Measurements from ENCODE around the gene KASH5. TPM values are rescaled to one million over a fixed set of nuclear protein-coding genes. Genes with fewer than 3 reads are reported as not detected.
"Not testable (repeated sequence)": the region's sequence is repeated elsewhere in the genome, so short reads cannot be mapped to it uniquely, and the experiment has no call there.

The KASH5 gene
- total RNA-seq, 1 donor from 2014 or later = not detected

GRCh38 chr19:49363268-49364082 lies 24.6 kb upstream of the KASH5 start, which contains the start of gene DKKL1:
DKKL1 (plus strand) TSS chr19:49363877; CDS start chr19:49363999, 122 bp downstream.
- TF ChIP-seq CTCF (IDR thresholded peaks at IDR 0.05; ENCODE audit: unreplicated experiment) = no peak
- H3K27ac Mint-ChIP-seq = no peak within 1 kb of the TSS
- peak; percentile 99 for DNase-seq (ENCODE audit: low spot score, unreplicated experiment)
- H3K4me1 Mint-ChIP-seq (ENCODE audit: low read depth) = peaks cover 6% of the 10 kb centered on the region
- no peaks in the 10 kb centered on the region for H3K9me3 Mint-ChIP-seq (ENCODE audit: low read depth)
- H3K4me3 Mint-ChIP-seq (ENCODE audit: low read depth) = no peak within 1 kb of the TSS
- no peaks in the 10 kb centered on the region for H3K27me3 Mint-ChIP-seq
- H3K36me3 Mint-ChIP-seq (ENCODE audit: insufficient read depth) = peaks cover 7% of the 10 kb centered on the region

- H3K4me1 Mint-ChIP-seq (ENCODE audit: low read depth) = peaks cover 6% of the 10 kb centered on the region
- no peaks in the 10 kb centered on the region for H3K9me3 Mint-ChIP-seq (ENCODE audit: low read depth)
- no peak overlapping the region for H3K27ac Mint-ChIP-seq
- no peak for DNase-seq (ENCODE audit: low spot score, unreplicated experiment)
- H3K27me3 Mint-ChIP-seq = no peaks in the 10 kb centered on the region
- no peak for TF ChIP-seq CTCF (IDR thresholded peaks at IDR 0.05; ENCODE audit: unreplicated experiment)
- no peak overlapping the region for H3K4me3 Mint-ChIP-seq (ENCODE audit: low read depth)
- H3K36me3 Mint-ChIP-seq (ENCODE audit: insufficient read depth) = peaks cover 4% of the 10 kb centered on the region
Observed at GRCh38 chr19:49364083-49364737, 23.8 kb upstream of the KASH5 start.

GRCh38 chr19:49366110-49366509 lies 21.9 kb upstream of the KASH5 start:
- no peak overlapping the region for H3K4me3 Mint-ChIP-seq (ENCODE audit: low read depth)
- H3K9me3 Mint-ChIP-seq (ENCODE audit: low read depth) = peaks cover 6% of the 10 kb centered on the region
- no peaks in the 10 kb centered on the region for H3K27me3 Mint-ChIP-seq
- no peak for DNase-seq (ENCODE audit: low spot score, unreplicated experiment)
- no peaks in the 10 kb centered on the region for H3K4me1 Mint-ChIP-seq (ENCODE audit: low read depth)
- peaks cover 6% of the 10 kb centered on the region for H3K36me3 Mint-ChIP-seq (ENCODE audit: insufficient read depth)
- TF ChIP-seq CTCF (IDR thresholded peaks at IDR 0.05; ENCODE audit: unreplicated experiment) = no peak
- H3K27ac Mint-ChIP-seq = no peak overlapping the region

- Mint-ChIP-seq H3K4me1 (ENCODE audit: low read depth) (no peaks in the 10 kb centered on the region), H3K4me3 (ENCODE audit: low read depth) (no peak overlapping the region), H3K36me3 (ENCODE audit: insufficient read depth) (peaks cover 6% of the 10 kb centered on the region), H3K9me3 (ENCODE audit: low read depth) (peaks cover 6% of the 10 kb centered on the region), H3K27ac (no peak overlapping the region), H3K27me3 (no peaks in the 10 kb centered on the region)
- no peak for DNase-seq (ENCODE audit: low spot score, unreplicated experiment)
- no peak for TF ChIP-seq CTCF (IDR thresholded peaks at IDR 0.05; ENCODE audit: unreplicated experiment)
Observed at GRCh38 chr19:49368711-49369358, 19.2 kb upstream of the KASH5 start.

GRCh38 chr19:49371184-49371583 lies 16.9 kb upstream of the KASH5 start:
- Mint-ChIP-seq H3K27me3 (peaks cover 3% of the 10 kb centered on the region), H3K9me3 (ENCODE audit: low read depth) (peaks cover 6% of the 10 kb centered on the region), H3K27ac (no peak overlapping the region), H3K4me3 (ENCODE audit: low read depth) (no peak overlapping the region), H3K4me1 (ENCODE audit: low read depth) (no peaks in the 10 kb centered on the region), H3K36me3 (ENCODE audit: insufficient read depth) (peaks cover 6% of the 10 kb centered on the region)
- no peak for TF ChIP-seq CTCF (IDR thresholded peaks at IDR 0.05; ENCODE audit: unreplicated experiment)
- no peak for DNase-seq (ENCODE audit: low spot score, unreplicated experiment)

- H3K4me3 Mint-ChIP-seq (ENCODE audit: low read depth); H3K4me1 Mint-ChIP-seq (ENCODE audit: low read depth); H3K9me3 Mint-ChIP-seq (ENCODE audit: low read depth); H3K27ac Mint-ChIP-seq; DNase-seq (ENCODE audit: low spot score, unreplicated experiment); H3K36me3 Mint-ChIP-seq (ENCODE audit: insufficient read depth); H3K27me3 Mint-ChIP-seq: not testable (repeated sequence)
Observed at GRCh38 chr19:49373174-49373573, 14.9 kb upstream of the KASH5 start.

Measured in progenitor cell of endocrine pancreas (in vitro differentiated cells).